GM06990 (cell line): ENCODE data around the gene CD47.

Source experiments
- DNase-seq: peaks from one replicate; pipeline ENCODE4 v3.0.0-alpha.2; 2011; ENCODE audit not compliant: insufficient read length; ENCODE audit errors: extremely low read depth
- H3K27me3 ChIP-seq: replicated peaks from 2 replicates; pipeline ENCODE4 v1.6.0; 2011; ENCODE audit warnings: low read length; ENCODE audit not compliant: control insufficient read depth, insufficient read depth
- H3K36me3 ChIP-seq: 2 replicates; pipeline ENCODE4 v1.5.1; 2011; ENCODE audit warnings: low read length; ENCODE audit not compliant: control insufficient read depth, insufficient read depth
- H3K4me3 ChIP-seq: replicated peaks from 2 replicates; pipeline ENCODE4 v1.5.1; 2011; ENCODE audit warnings: low read depth, mild to moderate bottlenecking, control low read depth, low read length
- TF ChIP-seq, protein P1 (sequence below): IDR thresholded peaks from 2 replicates; pipeline ENCODE4 v1.5.1; 2011; ENCODE audit warnings: low read length, control low read depth, mild to moderate bottlenecking, inconsistent platforms; ENCODE audit not compliant: insufficient read depth, poor library complexity, severe bottlenecking

CD47 gene

GRCh38 chr3:108031895-108032294 lies 58.9 kb downstream of the CD47 start:
- Histone ChIP-seq H3K4me3 (no peak overlapping the region), H3K36me3 (peaks cover 3% of the 10 kb centered on the region), H3K27me3 (no peaks in the 10 kb centered on the region)
- TF ChIP-seq, protein P1, sequence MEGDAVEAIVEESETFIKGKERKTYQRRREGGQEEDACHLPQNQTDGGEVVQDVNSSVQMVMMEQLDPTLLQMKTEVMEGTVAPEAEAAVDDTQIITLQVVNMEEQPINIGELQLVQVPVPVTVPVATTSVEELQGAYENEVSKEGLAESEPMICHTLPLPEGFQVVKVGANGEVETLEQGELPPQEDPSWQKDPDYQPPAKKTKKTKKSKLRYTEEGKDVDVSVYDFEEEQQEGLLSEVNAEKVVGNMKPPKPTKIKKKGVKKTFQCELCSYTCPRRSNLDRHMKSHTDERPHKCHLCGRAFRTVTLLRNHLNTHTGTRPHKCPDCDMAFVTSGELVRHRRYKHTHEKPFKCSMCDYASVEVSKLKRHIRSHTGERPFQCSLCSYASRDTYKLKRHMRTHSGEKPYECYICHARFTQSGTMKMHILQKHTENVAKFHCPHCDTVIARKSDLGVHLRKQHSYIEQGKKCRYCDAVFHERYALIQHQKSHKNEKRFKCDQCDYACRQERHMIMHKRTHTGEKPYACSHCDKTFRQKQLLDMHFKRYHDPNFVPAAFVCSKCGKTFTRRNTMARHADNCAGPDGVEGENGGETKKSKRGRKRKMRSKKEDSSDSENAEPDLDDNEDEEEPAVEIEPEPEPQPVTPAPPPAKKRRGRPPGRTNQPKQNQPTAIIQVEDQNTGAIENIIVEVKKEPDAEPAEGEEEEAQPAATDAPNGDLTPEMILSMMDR = no peak
- DNase-seq = no peak

DNA sequence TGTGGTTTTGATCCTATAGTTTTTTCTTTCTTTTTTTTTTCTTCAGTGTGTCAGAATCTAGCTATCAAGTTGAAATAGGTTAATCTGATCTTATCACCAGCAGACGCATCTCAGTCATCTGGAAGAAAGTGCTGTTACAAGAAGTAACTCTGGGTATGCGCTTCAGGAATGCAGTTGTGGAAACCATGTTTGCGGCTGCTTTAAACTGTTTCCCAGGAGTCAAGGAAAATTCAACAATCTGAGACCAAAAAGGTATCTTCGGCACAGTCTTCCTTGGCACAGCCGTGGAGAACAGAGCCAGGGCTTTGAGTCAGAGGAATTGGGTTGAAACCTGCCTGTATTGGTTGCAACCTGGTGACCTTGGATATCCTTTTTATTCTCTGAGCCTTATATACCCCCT lies 59.9 kb downstream of the CD47 start:
- DNase-seq = no peak
- Histone ChIP-seq H3K36me3 (peaks cover 3% of the 10 kb centered on the region), H3K27me3 (no peaks in the 10 kb centered on the region), H3K4me3 (no peak overlapping the region)
- TF ChIP-seq, protein P1 = no peak

GRCh38 chr3:108029466-108029865 lies 61.4 kb downstream of the CD47 start:
- H3K4me3 ChIP-seq = no peak overlapping the region
- H3K27me3 ChIP-seq = no peaks in the 10 kb centered on the region
- peaks cover 1% of the 10 kb centered on the region; the same call in 1 of the 2 replicates for H3K36me3 ChIP-seq
- TF ChIP-seq, protein P1 = no peak
- no peak for DNase-seq

- H3K36me3 ChIP-seq = peaks cover 1% of the 10 kb centered on the region; the same call in 1 of the 2 replicates
- TF ChIP-seq, protein P1 = no peak
- no peak overlapping the region for H3K4me3 ChIP-seq
- no peaks in the 10 kb centered on the region for H3K27me3 ChIP-seq
- no peak for DNase-seq
Observed at GRCh38 chr3:108028896-108029295, 61.9 kb downstream of the CD47 start.

GRCh38 chr3:108025177-108025576 lies 65.7 kb downstream of the CD47 start:
- Histone ChIP-seq H3K4me3 (no peak overlapping the region), H3K27me3 (no peaks in the 10 kb centered on the region), H3K36me3 (no peaks in the 10 kb centered on the region)
- DNase-seq = no peak
- TF ChIP-seq, protein P1 = no peak
